Panc1 (cell line): Measurements from ENCODE around the gene INPP5E.

Experiments used
- POLR2AphosphoS5 ChIP-seq: IDR thresholded peaks from 2 replicates; pipeline ENCODE4 v1.6.1; 2012; ENCODE audit warnings: mild to moderate bottlenecking, low read depth, low read length, moderate library complexity
- TF ChIP-seq, protein P1 (sequence below): fragments of 450-650 bp; IDR thresholded peaks from 2 replicates; pipeline ENCODE4 v1.5.1; 2017; ENCODE audit warnings: mild to moderate bottlenecking

DNA sequence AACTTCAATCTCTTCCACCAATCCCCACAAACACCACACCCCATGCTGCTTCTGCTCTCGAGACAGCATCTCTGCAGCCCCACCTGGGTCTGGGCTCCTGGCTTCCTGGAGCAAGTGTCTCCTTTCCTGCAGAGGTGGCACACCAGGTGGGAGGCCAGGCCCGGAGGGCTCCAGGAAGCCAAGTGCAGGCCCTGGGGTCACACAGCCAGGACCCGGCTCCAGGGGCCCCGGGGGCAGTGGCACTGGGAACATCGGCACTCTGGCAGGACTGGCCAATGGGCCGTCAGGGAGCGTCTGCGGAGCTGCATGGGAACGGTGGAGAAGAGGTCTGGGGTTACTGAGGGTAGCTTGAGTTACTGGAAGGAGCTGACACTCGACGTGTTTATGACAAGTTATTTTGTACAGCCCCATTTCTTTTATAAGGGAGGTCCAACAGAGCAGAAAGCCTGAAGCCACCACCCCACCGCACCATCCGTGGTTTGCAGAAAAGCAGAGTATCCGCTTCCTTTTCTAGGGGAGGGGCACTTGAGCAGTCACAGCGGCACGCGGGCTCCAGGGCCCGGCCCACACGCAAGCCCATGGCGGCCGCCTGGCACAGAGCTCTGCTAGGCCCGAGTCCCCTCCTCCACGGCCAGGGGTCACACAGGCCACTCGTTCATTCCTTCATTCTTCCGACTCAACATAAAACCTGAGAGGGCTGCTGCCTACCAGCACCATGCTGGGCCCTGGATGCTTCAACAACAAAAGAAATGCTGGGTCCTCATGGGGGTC is 14.6 kb upstream of the INPP5E start:
- TF ChIP-seq, protein P1, sequence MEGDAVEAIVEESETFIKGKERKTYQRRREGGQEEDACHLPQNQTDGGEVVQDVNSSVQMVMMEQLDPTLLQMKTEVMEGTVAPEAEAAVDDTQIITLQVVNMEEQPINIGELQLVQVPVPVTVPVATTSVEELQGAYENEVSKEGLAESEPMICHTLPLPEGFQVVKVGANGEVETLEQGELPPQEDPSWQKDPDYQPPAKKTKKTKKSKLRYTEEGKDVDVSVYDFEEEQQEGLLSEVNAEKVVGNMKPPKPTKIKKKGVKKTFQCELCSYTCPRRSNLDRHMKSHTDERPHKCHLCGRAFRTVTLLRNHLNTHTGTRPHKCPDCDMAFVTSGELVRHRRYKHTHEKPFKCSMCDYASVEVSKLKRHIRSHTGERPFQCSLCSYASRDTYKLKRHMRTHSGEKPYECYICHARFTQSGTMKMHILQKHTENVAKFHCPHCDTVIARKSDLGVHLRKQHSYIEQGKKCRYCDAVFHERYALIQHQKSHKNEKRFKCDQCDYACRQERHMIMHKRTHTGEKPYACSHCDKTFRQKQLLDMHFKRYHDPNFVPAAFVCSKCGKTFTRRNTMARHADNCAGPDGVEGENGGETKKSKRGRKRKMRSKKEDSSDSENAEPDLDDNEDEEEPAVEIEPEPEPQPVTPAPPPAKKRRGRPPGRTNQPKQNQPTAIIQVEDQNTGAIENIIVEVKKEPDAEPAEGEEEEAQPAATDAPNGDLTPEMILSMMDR = no peak
- no peak for TF ChIP-seq POLR2AphosphoS5
